ENCODE data around the gene KRTAP23-1. TPM values are rescaled to one million over a fixed set of nuclear protein-coding genes. Genes with fewer than 3 reads are reported as not detected.

KRTAP23-1 gene
- polyA plus RNA-seq, 4 donors = not detected

GRCh38 chr21:30315701-30316100 is 32.7 kb downstream of the KRTAP23-1 start:
- no peak for DNase-seq (ENCODE audit: low read depth in 4 of 4, low spot score in 2 of 4)

GRCh38 chr21:30306884-30307283 is 41.5 kb downstream of the KRTAP23-1 start:
- DNase-seq (ENCODE audit: low read depth in 4 of 4, low spot score in 2 of 4) = no peak

GRCh38 chr21:30305136-30305535 is 43.3 kb downstream of the KRTAP23-1 start:
- no peak for DNase-seq (ENCODE audit: low read depth in 4 of 4, low spot score in 2 of 4)

Other genes starting within 250 kb of the KRTAP23-1 start
- not detected for gene CLDN17, start 181.8 kb downstream of the KRTAP23-1 start, polyA plus RNA-seq (ENCODE audit: insufficient read length in 4 of 4)
- 100 to 1,000 TPM in 1 of 4 donors, 10 to 100 TPM in 3; 42.1 to 110 (median 60.0) TPM for gene CLDN8, start 132.5 kb downstream of the KRTAP23-1 start, polyA plus RNA-seq (ENCODE audit: insufficient read length in 4 of 4)
- gene KRTAP24-1, start 65.7 kb downstream of the KRTAP23-1 start, polyA plus RNA-seq (ENCODE audit: insufficient read length in 4 of 4) = not detected
- gene KRTAP25-1, start 59.1 kb downstream of the KRTAP23-1 start, polyA plus RNA-seq (ENCODE audit: insufficient read length in 4 of 4) = not detected
- gene KRTAP26-1, start 28.3 kb downstream of the KRTAP23-1 start, polyA plus RNA-seq (ENCODE audit: insufficient read length in 4 of 4) = not detected
- not detected for gene KRTAP27-1, start 10.9 kb downstream of the KRTAP23-1 start, polyA plus RNA-seq (ENCODE audit: insufficient read length in 4 of 4)
- not detected for gene KRTAP13-2, start 23.7 kb upstream of the KRTAP23-1 start, polyA plus RNA-seq (ENCODE audit: insufficient read length in 4 of 4)
- gene KRTAP13-1, start 47.4 kb upstream of the KRTAP23-1 start, polyA plus RNA-seq (ENCODE audit: insufficient read length in 4 of 4) = not detected
- not detected for gene KRTAP13-3, start 77.3 kb upstream of the KRTAP23-1 start, polyA plus RNA-seq (ENCODE audit: insufficient read length in 4 of 4)
- gene KRTAP13-4, start 81.6 kb upstream of the KRTAP23-1 start, polyA plus RNA-seq (ENCODE audit: insufficient read length in 4 of 4) = not detected
- not detected for gene KRTAP15-1, start 91.7 kb upstream of the KRTAP23-1 start, polyA plus RNA-seq (ENCODE audit: insufficient read length in 4 of 4)
- not detected for gene KRTAP19-1, start 131.8 kb upstream of the KRTAP23-1 start, polyA plus RNA-seq (ENCODE audit: insufficient read length in 4 of 4)
- not detected for gene KRTAP19-2, start 138.8 kb upstream of the KRTAP23-1 start, polyA plus RNA-seq (ENCODE audit: insufficient read length in 4 of 4)
- not detected for gene KRTAP19-3, start 143.4 kb upstream of the KRTAP23-1 start, polyA plus RNA-seq (ENCODE audit: insufficient read length in 4 of 4)
- not detected for gene KRTAP19-4, start 148.6 kb upstream of the KRTAP23-1 start, polyA plus RNA-seq (ENCODE audit: insufficient read length in 4 of 4)
- gene KRTAP19-5, start 153.5 kb upstream of the KRTAP23-1 start, polyA plus RNA-seq (ENCODE audit: insufficient read length in 4 of 4) = not detected
- gene KRTAP19-6, start 193.3 kb upstream of the KRTAP23-1 start, polyA plus RNA-seq (ENCODE audit: insufficient read length in 4 of 4) = not detected
- gene KRTAP19-7, start 212.7 kb upstream of the KRTAP23-1 start, polyA plus RNA-seq (ENCODE audit: insufficient read length in 4 of 4) = not detected
- gene KRTAP22-2, start 241.8 kb upstream of the KRTAP23-1 start, polyA plus RNA-seq (ENCODE audit: insufficient read length in 4 of 4) = not detected
- not detected for gene KRTAP6-3, start 243.8 kb upstream of the KRTAP23-1 start, polyA plus RNA-seq (ENCODE audit: insufficient read length in 4 of 4)

All from left renal cortex interstitium (tissue), 4 donors.